ENCODE data around the gene EWSR1. TPM values are rescaled to one million over a fixed set of nuclear protein-coding genes. Genes with fewer than 3 reads are reported as not detected.
A peak's percentile ranks its signal among the peaks of the same experiment; 100 is the strongest.

The EWSR1 gene
- total RNA-seq, 1 donor from 2014 or later, result 93.3 TPM

- DNase-seq (ENCODE audit: low spot score) (no peak), ATAC-seq (no peak)
These were observed 47.4 kb downstream of the EWSR1 start, which contains the start of gene RASL10A for GRCh38 chr22:29315286-29316140. Gene RASL10A, minus strand, starts transcription at chr22:29315697. Its CDS starts 451 bp downstream, at chr22:29315246.

- DNase-seq (ENCODE audit: low spot score), result no peak
- no peak for ATAC-seq
These were observed 48.2 kb downstream of the EWSR1 start for GRCh38 chr22:29316141-29316828.

GRCh38 chr22:29317827-29318454 is 49.9 kb downstream of the EWSR1 start:
- DNase-seq (ENCODE audit: low spot score), result no peak
- ATAC-seq, result no peak

GRCh38 chr22:29319072-29319471 is 51.0 kb downstream of the EWSR1 start:
- ATAC-seq (no peak), DNase-seq (ENCODE audit: low spot score) (no peak)

- no peak for ATAC-seq
- DNase-seq (ENCODE audit: low spot score), result no peak
These were observed 52.5 kb downstream of the EWSR1 start for GRCh38 chr22:29320546-29320945.

GRCh38 chr22:29323641-29324040 is 55.6 kb downstream of the EWSR1 start:
- ATAC-seq (no peak), DNase-seq (ENCODE audit: low spot score) (no peak)

GRCh38 chr22:29325356-29325755 is 57.3 kb downstream of the EWSR1 start:
- ATAC-seq, result no peak
- DNase-seq (ENCODE audit: low spot score), result no peak

- DNase-seq (ENCODE audit: low spot score), result no peak
These were observed 57.8 kb downstream of the EWSR1 start for GRCh38 chr22:29325785-29326315.

GRCh38 chr22:29326481-29326880 is 58.4 kb downstream of the EWSR1 start:
- no peak for DNase-seq (ENCODE audit: low spot score)
- no peak for ATAC-seq

More at GRCh38 chr22:29325785-29326315, 57.8 kb downstream of the EWSR1 start:
- ATAC-seq, result no peak

- DNase-seq (ENCODE audit: low spot score), result no peak
- no peak for ATAC-seq
These were observed 59.2 kb downstream of the EWSR1 start for GRCh38 chr22:29327089-29327764.

GRCh38 chr22:29328055-29328454 is 60.0 kb downstream of the EWSR1 start:
- ATAC-seq (no peak), DNase-seq (ENCODE audit: low spot score) (no peak)

- DNase-seq (ENCODE audit: low spot score) (no peak), ATAC-seq (no peak)
These were observed 60.8 kb downstream of the EWSR1 start for GRCh38 chr22:29328566-29329500.

- ATAC-seq, result no peak
- no peak for DNase-seq (ENCODE audit: low spot score)
These were observed 61.5 kb downstream of the EWSR1 start for GRCh38 chr22:29329581-29329980.

- DNase-seq (ENCODE audit: low spot score), result no peak
- ATAC-seq, result no peak
These were observed 62.2 kb downstream of the EWSR1 start for GRCh38 chr22:29330291-29330690.

GRCh38 chr22:29330753-29331152 is 62.7 kb downstream of the EWSR1 start:
- DNase-seq (ENCODE audit: low spot score), result no peak
- peak; percentile 33 for ATAC-seq

GRCh38 chr22:29331213-29331612 is 63.1 kb downstream of the EWSR1 start:
- DNase-seq (ENCODE audit: low spot score), result no peak
- no peak for ATAC-seq

- ATAC-seq, result no peak
- no peak for DNase-seq (ENCODE audit: low spot score)
These were observed 63.7 kb downstream of the EWSR1 start for GRCh38 chr22:29331658-29332300.

- ATAC-seq, result no peak
These were observed 64.9 kb downstream of the EWSR1 start for GRCh38 chr22:29332886-29333496.

GRCh38 chr22:29334148-29334547 is 66.1 kb downstream of the EWSR1 start:
- DNase-seq (ENCODE audit: low spot score), result no peak

More at GRCh38 chr22:29332886-29333496, 64.9 kb downstream of the EWSR1 start:
- no peak for DNase-seq (ENCODE audit: low spot score)

More at GRCh38 chr22:29334148-29334547, 66.1 kb downstream of the EWSR1 start:
- no peak for ATAC-seq

All from left lobe of liver (tissue), 2 donors.